Limb (tissue), 2 donors: ENCODE data around the gene GGNBP2.
"Not testable (repeated sequence)": the region's sequence is repeated elsewhere in the genome, so short reads cannot be mapped to it uniquely, and the experiment has no call there.

Experiments
- DNase-seq, 2 donors: peaks; one replicate each; pipeline ENCODE4 v3.0.0-alpha.2; 2016; ENCODE audit errors: extremely low spot score in 2 of 2

GGNBP2 gene

GRCh38 chr17:36600936-36601302, 56.2 kb downstream of the GGNBP2 start:
- no peak for DNase-seq

GRCh38 chr17:36601303-36602029, 56.7 kb downstream of the GGNBP2 start, which contains the start of gene MRM1:
TSS of gene MRM1 (plus strand) at chr17:36601583. CDS start at chr17:36601811, 228 bp downstream.
- peak; percentile 84 to 94 for DNase-seq

GRCh38 chr17:36602030-36602748, 57.5 kb downstream of the GGNBP2 start:
- DNase-seq: peak in 1 of 2 donors; percentile 39

GRCh38 chr17:36602924-36603384, 58.2 kb downstream of the GGNBP2 start:
- DNase-seq: peak; percentile 59 to 71

- not testable (repeated sequence) for DNase-seq
Observed at GRCh38 chr17:36605028-36605427, 60.3 kb downstream of the GGNBP2 start.

- no peak for DNase-seq
Observed at GRCh38 chr17:36608280-36608679, 63.6 kb downstream of the GGNBP2 start.

GRCh38 chr17:36608794-36609497, 64.2 kb downstream of the GGNBP2 start:
- peak; percentile 59 to 76 for DNase-seq

- DNase-seq: no peak
Observed at GRCh38 chr17:36609498-36609862, 64.8 kb downstream of the GGNBP2 start.

GRCh38 chr17:36610474-36610873, 65.8 kb downstream of the GGNBP2 start:
- no peak for DNase-seq

- DNase-seq: no peak
Observed at GRCh38 chr17:36611345-36612072, 66.8 kb downstream of the GGNBP2 start.

GRCh38 chr17:36612323-36612722, 67.6 kb downstream of the GGNBP2 start:
- DNase-seq: no peak

- DNase-seq: no peak
Observed at GRCh38 chr17:36613155-36613554, 68.4 kb downstream of the GGNBP2 start.

GRCh38 chr17:36614081-36614480, 69.4 kb downstream of the GGNBP2 start:
- no peak for DNase-seq

- DNase-seq: no peak
Observed at GRCh38 chr17:36614933-36615332, 70.2 kb downstream of the GGNBP2 start.

GRCh38 chr17:36616061-36617029, 71.6 kb downstream of the GGNBP2 start:
- DNase-seq: no peak

GRCh38 chr17:36617773-36618172, 73.1 kb downstream of the GGNBP2 start:
- no peak for DNase-seq

- no peak for DNase-seq
Observed at GRCh38 chr17:36623281-36623680, 78.6 kb downstream of the GGNBP2 start.

GRCh38 chr17:36625188-36625587, 80.5 kb downstream of the GGNBP2 start:
- DNase-seq: no peak

GRCh38 chr17:36627101-36627500, 82.4 kb downstream of the GGNBP2 start:
- peak in 1 of 2 donors; percentile 48 for DNase-seq

- DNase-seq: no peak
Observed at GRCh38 chr17:36628576-36628975, 83.9 kb downstream of the GGNBP2 start.
